ENCODE measurements around the gene PML. TPM values are rescaled to one million over a fixed set of nuclear protein-coding genes. Genes with fewer than 3 reads are reported as not detected.

Gene PML
- total RNA-seq, 1 donor from 2014 or later, result 15.3 TPM

GRCh38 chr15:73986055-73986775 is 8.3 kb upstream of the PML start:
- Histone ChIP-seq H2AFZ (replicated peaks) (no peak overlapping the region), H4K20me1 (ENCODE audit: low read depth) (no peaks in the 10 kb centered on the region), H3K4me1 (no peaks in the 10 kb centered on the region), H3K4me3 (no peak overlapping the region), H3K27me3 (no peaks in the 10 kb centered on the region), H3K79me2 (ENCODE audit: low read depth) (no peaks in the 10 kb centered on the region), H3K9ac (no peak overlapping the region), H3K36me3 (no peaks in the 10 kb centered on the region), H3K4me2 (no peak overlapping the region), H3K27ac (no peak overlapping the region), H3F3A (ENCODE audit: low read depth) (no peaks in the 10 kb centered on the region), H3K9me3 (ENCODE audit: low read depth) (no peaks in the 10 kb centered on the region)
- Mint-ChIP-seq H3K4me3 (peak overlapping the region; percentile 52), H3K9me3 (no peaks in the 10 kb centered on the region), H3K27ac (peak overlapping the region; percentile 34), H3K27me3 (ENCODE audit: insufficient read depth, low read depth) (peaks cover 5% of the 10 kb centered on the region), H3K4me1 (peaks cover 21% of the 10 kb centered on the region), H3K36me3 (peaks cover 5% of the 10 kb centered on the region)
- TF ChIP-seq EZH2 (IDR thresholded peaks at IDR 0.05) (no peak), EZH2phosphoT487 (IDR thresholded peaks at IDR 0.05) (no peak), CTCF (IDR thresholded peaks at IDR 0.05) (no peak)
- peak; percentile 31 for DNase-seq (ENCODE audit: low spot score)

DNA sequence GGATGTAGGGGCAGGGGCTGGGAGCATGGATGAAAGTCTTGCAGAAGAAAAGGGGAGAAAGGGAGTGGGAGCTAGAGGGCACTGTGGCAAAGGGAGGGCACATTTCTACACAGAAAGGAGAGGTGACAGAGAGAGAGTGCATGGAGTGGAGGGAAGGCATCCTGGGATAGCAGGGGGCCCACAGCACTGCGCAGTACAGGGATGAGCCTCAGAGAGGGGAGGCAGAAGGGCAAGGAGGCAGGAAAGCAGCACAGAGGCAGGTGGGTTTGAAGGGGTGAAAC is 7.8 kb upstream of the PML start:
- no peak overlapping the region for H3K4me3 Mint-ChIP-seq
- Histone ChIP-seq H2AFZ (replicated peaks) (no peak overlapping the region), H3K79me2 (ENCODE audit: low read depth) (no peaks in the 10 kb centered on the region), H3K9ac (no peak overlapping the region), H3K36me3 (no peaks in the 10 kb centered on the region), H3K9me3 (ENCODE audit: low read depth) (no peaks in the 10 kb centered on the region), H4K20me1 (ENCODE audit: low read depth) (no peaks in the 10 kb centered on the region), H3K27ac (no peak overlapping the region), H3K4me3 (no peak overlapping the region), H3F3A (ENCODE audit: low read depth) (no peaks in the 10 kb centered on the region), H3K27me3 (no peaks in the 10 kb centered on the region), H3K4me2 (no peak overlapping the region), H3K4me1 (no peaks in the 10 kb centered on the region)
- DNase-seq (ENCODE audit: low spot score), result no peak
- TF ChIP-seq EZH2phosphoT487 (IDR thresholded peaks at IDR 0.05), result no peak
- TF ChIP-seq EZH2 (IDR thresholded peaks at IDR 0.05), result no peak
- no peak for TF ChIP-seq CTCF (IDR thresholded peaks at IDR 0.05)
- no peaks in the 10 kb centered on the region for H3K9me3 Mint-ChIP-seq
- H3K27me3 Mint-ChIP-seq (ENCODE audit: insufficient read depth, low read depth), result peaks cover 5% of the 10 kb centered on the region
- H3K4me1 Mint-ChIP-seq, result peaks cover 23% of the 10 kb centered on the region
- H3K27ac Mint-ChIP-seq, result peak overlapping the region; percentile 2
- H3K36me3 Mint-ChIP-seq, result peaks cover 5% of the 10 kb centered on the region

- no peak for DNase-seq (ENCODE audit: low spot score)
- Histone ChIP-seq H3K9me3 (ENCODE audit: low read depth) (no peaks in the 10 kb centered on the region), H3K27me3 (no peaks in the 10 kb centered on the region), H3K9ac (no peak overlapping the region), H3K79me2 (ENCODE audit: low read depth) (no peaks in the 10 kb centered on the region), H3K4me3 (no peak overlapping the region), H2AFZ (replicated peaks) (no peak overlapping the region), H3F3A (ENCODE audit: low read depth) (no peaks in the 10 kb centered on the region), H3K36me3 (no peaks in the 10 kb centered on the region), H4K20me1 (ENCODE audit: low read depth) (no peaks in the 10 kb centered on the region), H3K27ac (no peak overlapping the region), H3K4me2 (no peak overlapping the region), H3K4me1 (no peaks in the 10 kb centered on the region)
- Mint-ChIP-seq H3K36me3 (peaks cover 5% of the 10 kb centered on the region), H3K27me3 (ENCODE audit: insufficient read depth, low read depth) (peaks cover 2% of the 10 kb centered on the region), H3K4me3 (no peak overlapping the region), H3K9me3 (no peaks in the 10 kb centered on the region), H3K4me1 (peaks cover 22% of the 10 kb centered on the region), H3K27ac (peak overlapping the region; percentile 2)
- TF ChIP-seq EZH2 (IDR thresholded peaks at IDR 0.05) (no peak), CTCF (IDR thresholded peaks at IDR 0.05) (no peak), EZH2phosphoT487 (IDR thresholded peaks at IDR 0.05) (no peak)
Observed at GRCh38 chr15:73987250-73987649, 7.3 kb upstream of the PML start.

Measured in neural progenitor cell (in vitro differentiated cells).